A673 (cell line): ENCODE results near the gene USP3.

Experiments
- EZH2 ChIP-seq: fragments of 200-600 bp; sonication (generic); IDR thresholded peaks from 2 replicates; pipeline ENCODE4 v1.6.1; 2017; ENCODE audit warnings: borderline replicate concordance, low read depth, mild to moderate bottlenecking, mixed read lengths, antibody characterized with exemption, low read length; ENCODE audit not compliant: poor library complexity, severe bottlenecking
- TF ChIP-seq, protein P1 (sequence below): fragments of 300-800, 200-600 bp; sonication (generic); conservative IDR thresholded peaks from 2 replicates; pipeline ENCODE4 v1.5.1; 2017; ENCODE audit warnings: low read depth, mild to moderate bottlenecking, antibody characterized with exemption, low read length, moderate library complexity, mixed read lengths

GRCh38 chr15:63565536-63566186, 61.3 kb downstream of the USP3 start:
- TF ChIP-seq, protein P1, sequence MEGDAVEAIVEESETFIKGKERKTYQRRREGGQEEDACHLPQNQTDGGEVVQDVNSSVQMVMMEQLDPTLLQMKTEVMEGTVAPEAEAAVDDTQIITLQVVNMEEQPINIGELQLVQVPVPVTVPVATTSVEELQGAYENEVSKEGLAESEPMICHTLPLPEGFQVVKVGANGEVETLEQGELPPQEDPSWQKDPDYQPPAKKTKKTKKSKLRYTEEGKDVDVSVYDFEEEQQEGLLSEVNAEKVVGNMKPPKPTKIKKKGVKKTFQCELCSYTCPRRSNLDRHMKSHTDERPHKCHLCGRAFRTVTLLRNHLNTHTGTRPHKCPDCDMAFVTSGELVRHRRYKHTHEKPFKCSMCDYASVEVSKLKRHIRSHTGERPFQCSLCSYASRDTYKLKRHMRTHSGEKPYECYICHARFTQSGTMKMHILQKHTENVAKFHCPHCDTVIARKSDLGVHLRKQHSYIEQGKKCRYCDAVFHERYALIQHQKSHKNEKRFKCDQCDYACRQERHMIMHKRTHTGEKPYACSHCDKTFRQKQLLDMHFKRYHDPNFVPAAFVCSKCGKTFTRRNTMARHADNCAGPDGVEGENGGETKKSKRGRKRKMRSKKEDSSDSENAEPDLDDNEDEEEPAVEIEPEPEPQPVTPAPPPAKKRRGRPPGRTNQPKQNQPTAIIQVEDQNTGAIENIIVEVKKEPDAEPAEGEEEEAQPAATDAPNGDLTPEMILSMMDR, result no peak
- no peak for TF ChIP-seq EZH2
